K562 (cell line): ENCODE data around the gene TBCC.

Experiments used
- AFF1 ChIP-seq, 2 experiments: fragments of 450-650 bp; IDR thresholded peaks; 2 replicates each; pipeline ENCODE4 v1.6.1; 2018; ENCODE audit warnings: mild to moderate bottlenecking in 2 of 2, low read depth in 1 of 2; ENCODE audit not compliant: partially characterized antibody in 2 of 2
- FOXK2 ChIP-seq, 2 experiments: fragments of 450-650 bp; IDR thresholded peaks in 1 of 2; conservative IDR thresholded peaks in 1 of 2; 2 replicates each; pipeline ENCODE4 v1.6.1; 2016; ENCODE audit warnings: low read depth in 2 of 2, mild to moderate bottlenecking in 1 of 2
- HMGN3 ChIP-seq: IDR thresholded peaks from 2 replicates; pipeline ENCODE4 v1.6.1; 2011; ENCODE audit warnings: borderline replicate concordance, low read depth, mild to moderate bottlenecking, mixed read lengths, low read length; ENCODE audit not compliant: insufficient read length; ENCODE audit errors: extremely low read depth
- IRF1 ChIP-seq: sonication (generic); formaldehyde crosslinking; IDR thresholded peaks from 2 replicates; pipeline ENCODE4 v1.8.0; 2022; ENCODE audit warnings: missing genetic modification reagents, mild to moderate bottlenecking, borderline replicate concordance
- KLF13 ChIP-seq: fragments of 450-650 bp; IDR thresholded peaks from 2 replicates; pipeline ENCODE4 v1.6.1; 2016; ENCODE audit warnings: missing genetic modification characterization, low read depth, mild to moderate bottlenecking, missing compliant biosample characterization, moderate library complexity, borderline replicate concordance
- MYC ChIP-seq, 2 experiments: fragments of 250-450 bp in 1 of 2; sonication (Bioruptor Pico) in 1 of 2; IDR thresholded peaks; 2 replicates each; pipeline versions ENCODE4 v1.5.1 to v1.6.1; 2012 to 2021; ENCODE audit warnings: low read depth in 2 of 2, borderline replicate concordance in 1 of 2, improper control_type of control experiment in 1 of 2, low read length in 1 of 2, mild to moderate bottlenecking in 1 of 2, moderate library complexity in 1 of 2
- NRF1 ChIP-seq, 2 experiments: fragments of 450-650 bp; IDR thresholded peaks in 1 of 2; conservative IDR thresholded peaks in 1 of 2; 2 replicates each; pipeline ENCODE4 v1.6.1; 2014; ENCODE audit warnings: mild to moderate bottlenecking in 2 of 2
- ZKSCAN8 ChIP-seq: fragments of 200-800 bp; sonication (Bioruptor generic); IDR thresholded peaks from 2 replicates; pipeline ENCODE4 v1.6.1; 2016; ENCODE audit warnings: missing genetic modification characterization, missing compliant biosample characterization
- TF ChIP-seq, protein P1 (sequence below): fragments of 200-400 bp; formaldehyde crosslinking; IDR thresholded peaks from 2 replicates; pipeline ENCODE4 v1.6.1; 2017; ENCODE audit warnings: mild to moderate bottlenecking, low read depth, low read length, moderate library complexity

DNA sequence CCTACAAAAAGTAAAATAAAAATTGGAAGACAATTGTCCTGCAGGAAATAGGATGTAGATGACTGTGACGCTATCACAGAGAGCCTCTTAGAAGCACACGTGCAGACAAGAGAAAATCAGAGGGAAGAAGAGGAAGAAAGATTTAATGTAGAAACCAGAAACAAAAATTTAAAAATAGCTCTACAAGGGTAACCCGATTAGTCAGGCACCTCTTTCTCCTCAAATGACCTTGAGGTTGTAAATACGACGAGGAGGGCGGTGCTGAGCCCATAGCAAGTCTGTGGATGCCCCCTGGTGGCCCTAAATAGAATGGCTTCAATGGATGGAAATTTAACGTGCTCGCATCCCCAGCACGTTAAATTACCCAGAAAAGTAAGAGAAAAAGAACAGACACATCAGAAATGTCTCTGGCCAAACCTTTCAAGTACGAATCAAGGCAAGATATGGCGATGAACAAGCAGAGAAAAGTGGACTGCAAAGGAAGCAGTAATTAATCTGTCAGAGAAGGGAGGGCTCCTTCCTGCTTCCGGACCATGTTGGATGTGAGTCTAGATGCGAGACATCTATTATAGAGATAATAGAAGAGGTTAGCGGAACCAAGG is 19.3 kb downstream of the TBCC start:
- peak; percentile 92 to 94 for TF ChIP-seq FOXK2 (conservative IDR thresholded peaks at IDR 0.05 in 1 of 2, IDR thresholded peaks at IDR 0.05 in 1 of 2; ENCODE audit: low read depth in 2 of 2)
- no peak for TF ChIP-seq IRF1 (CRISPR knock-in tag)
- TF ChIP-seq NRF1 (conservative IDR thresholded peaks at IDR 0.05 in 1 of 2, IDR thresholded peaks at IDR 0.05 in 1 of 2) = no peak
- TF ChIP-seq, protein P1, sequence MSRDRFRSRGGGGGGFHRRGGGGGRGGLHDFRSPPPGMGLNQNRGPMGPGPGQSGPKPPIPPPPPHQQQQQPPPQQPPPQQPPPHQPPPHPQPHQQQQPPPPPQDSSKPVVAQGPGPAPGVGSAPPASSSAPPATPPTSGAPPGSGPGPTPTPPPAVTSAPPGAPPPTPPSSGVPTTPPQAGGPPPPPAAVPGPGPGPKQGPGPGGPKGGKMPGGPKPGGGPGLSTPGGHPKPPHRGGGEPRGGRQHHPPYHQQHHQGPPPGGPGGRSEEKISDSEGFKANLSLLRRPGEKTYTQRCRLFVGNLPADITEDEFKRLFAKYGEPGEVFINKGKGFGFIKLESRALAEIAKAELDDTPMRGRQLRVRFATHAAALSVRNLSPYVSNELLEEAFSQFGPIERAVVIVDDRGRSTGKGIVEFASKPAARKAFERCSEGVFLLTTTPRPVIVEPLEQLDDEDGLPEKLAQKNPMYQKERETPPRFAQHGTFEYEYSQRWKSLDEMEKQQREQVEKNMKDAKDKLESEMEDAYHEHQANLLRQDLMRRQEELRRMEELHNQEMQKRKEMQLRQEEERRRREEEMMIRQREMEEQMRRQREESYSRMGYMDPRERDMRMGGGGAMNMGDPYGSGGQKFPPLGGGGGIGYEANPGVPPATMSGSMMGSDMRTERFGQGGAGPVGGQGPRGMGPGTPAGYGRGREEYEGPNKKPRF = no peak
- peak; percentile 66; the same call in 1 of the 2 replicates for TF ChIP-seq KLF13 (tag)
- no peak for TF ChIP-seq ZKSCAN8
- peak; percentile 37 to 45 for TF ChIP-seq AFF1 (IDR thresholded peaks at IDR 0.05; ENCODE audit: low read depth in 1 of 2, partially characterized antibody in 2 of 2)
- peak; percentile 39 for TF ChIP-seq MYC (IDR thresholded peaks at IDR 0.05; ENCODE audit: low read depth, low read length)
- TF ChIP-seq MYC (CRISPR knock-in tag; IDR thresholded peaks at IDR 0.05; ENCODE audit: borderline replicate concordance, low read depth) = no peak
- no peak for TF ChIP-seq HMGN3
